Smooth muscle cell (in vitro differentiated cells): Measurements from ENCODE around the gene CD40LG. TPM values are rescaled to one million over a fixed set of nuclear protein-coding genes. Genes with fewer than 3 reads are reported as not detected.

Experiments used
- DNase-seq: peaks from one replicate; lab custom pipeline; 2025; ENCODE audit not compliant: unreplicated experiment; lab: John Stamatoyannopoulos, UW
- H2AFZ ChIP-seq: fragments of 200-600 bp; sonication (generic); 2 replicates; pipeline ENCODE4 v1.6.0; 2016; ENCODE audit warnings: antibody characterized with exemption, low read depth, mild to moderate bottlenecking
- H3F3A ChIP-seq: fragments of 200-600 bp; sonication (generic); 2 replicates; pipeline ENCODE4 v1.6.0; 2017; ENCODE audit warnings: antibody characterized with exemption, low read depth
- H3K27ac ChIP-seq: fragments of 200-600 bp; sonication (generic); 2 replicates; pipeline ENCODE4 v1.5.1; 2016; ENCODE audit warnings: low read depth, mild to moderate bottlenecking
- H3K27me3 ChIP-seq: fragments of 200-600 bp; sonication (generic); 2 replicates; pipeline ENCODE4 v1.6.1; 2016; ENCODE audit warnings: low read depth, mild to moderate bottlenecking
- H3K36me3 ChIP-seq: fragments of 200-600 bp; sonication (generic); 2 replicates; pipeline ENCODE4 v1.5.1; 2016; ENCODE audit warnings: low read depth
- H3K4me1 ChIP-seq: fragments of 200-600 bp; sonication (generic); 2 replicates; pipeline ENCODE4 v1.5.1; 2016; ENCODE audit warnings: low read depth
- H3K4me2 ChIP-seq: fragments of 200-600 bp; sonication (generic); 2 replicates; pipeline ENCODE4 v1.6.0; 2016; ENCODE audit warnings: mild to moderate bottlenecking
- H3K4me3 ChIP-seq: fragments of 200-600 bp; sonication (generic); 2 replicates; pipeline ENCODE4 v1.5.1; 2016; ENCODE audit warnings: mild to moderate bottlenecking
- H3K79me2 ChIP-seq: fragments of 200-600 bp; sonication (generic); 2 replicates; pipeline ENCODE4 v1.6.0; 2016; ENCODE audit warnings: low read depth, mild to moderate bottlenecking
- H3K9ac ChIP-seq: fragments of 200-600 bp; sonication (generic); 2 replicates; pipeline ENCODE4 v1.6.0; 2016; ENCODE audit warnings: low read depth
- H3K9me3 ChIP-seq: fragments of 200-600 bp; sonication (generic); replicated peaks from 2 replicates; pipeline ENCODE4 v1.5.1; 2016; ENCODE audit warnings: low read depth
- H4K20me1 ChIP-seq: fragments of 200-600 bp; sonication (generic); 2 replicates; pipeline ENCODE4 v1.6.0; 2016; ENCODE audit warnings: low read depth
- CTCF ChIP-seq: fragments of 200-600 bp; sonication (generic); IDR thresholded peaks from 2 replicates; pipeline ENCODE4 v1.5.1; 2017; ENCODE audit warnings: borderline replicate concordance, mild to moderate bottlenecking, antibody characterized with exemption; ENCODE audit not compliant: insufficient read depth, poor library complexity, severe bottlenecking
- WGBS: methylation state at CpG from one replicate; pipeline ENCODE4 v1.1.7; 2016; ENCODE audit warnings: low lambda C conversion rate; 5-methylcytosine and 5-hydroxymethylcytosine counted together
- polyA plus RNA-seq: library from polyadenylated mRNA; unstranded; fragments of >200 nt; fragmentation: Nextera tagmentation; extraction: Ambion mirVana; gene quantifications from 2 replicates; pipeline ENCODE4 v1.2.1, GENCODE V29; 2016
- total RNA-seq: library from RNA; depleted of rRNA; stranded (reverse); fragments of >200 nt; gene quantifications from 2 replicates; pipeline ENCODE4 v1.2.3, GENCODE V29; 2014

The CD40LG gene
- total and polyA plus RNA-seq, 2 experiments from 2014 or later: not detected

- no peak overlapping the region for H3K4me2 ChIP-seq
- no peaks in the 10 kb centered on the region for H3K27me3 ChIP-seq
- H3K9ac ChIP-seq: no peak overlapping the region
- no peak overlapping the region for H2AFZ ChIP-seq
- no peaks in the 10 kb centered on the region for H4K20me1 ChIP-seq
- no peaks in the 10 kb centered on the region for H3K4me1 ChIP-seq
- no peaks in the 10 kb centered on the region for H3K36me3 ChIP-seq
- H3K27ac ChIP-seq: no peak overlapping the region
- no peaks in the 10 kb centered on the region for H3F3A ChIP-seq
- no peak for TF ChIP-seq CTCF
- H3K79me2 ChIP-seq: no peaks in the 10 kb centered on the region
- no peak for DNase-seq
- no peak overlapping the region for H3K4me3 ChIP-seq
- H3K9me3 ChIP-seq: no peaks in the 10 kb centered on the region
Measured at GRCh38 chrX:136620780-136621179, 27.2 kb upstream of the CD40LG start.

GRCh38 chrX:136622568-136622967 is 25.4 kb upstream of the CD40LG start:
- WGBS: 94% methylated on average over 4 of the region's 4 CpGs

GRCh38 chrX:136623396-136623795 is 24.6 kb upstream of the CD40LG start:
- no peak overlapping the region for H3K4me3 ChIP-seq

More at GRCh38 chrX:136622568-136622967, 25.4 kb upstream of the CD40LG start:
- no peaks in the 10 kb centered on the region for H3K9me3 ChIP-seq
- H3K79me2 ChIP-seq: no peaks in the 10 kb centered on the region
- no peak for TF ChIP-seq CTCF
- no peak overlapping the region for H3K9ac ChIP-seq
- H4K20me1 ChIP-seq: no peaks in the 10 kb centered on the region
- no peaks in the 10 kb centered on the region for H3K36me3 ChIP-seq
- no peaks in the 10 kb centered on the region for H3K4me1 ChIP-seq
- no peak overlapping the region for H3K4me2 ChIP-seq
- no peak overlapping the region for H3K4me3 ChIP-seq
- no peak overlapping the region for H3K27ac ChIP-seq
- H3K27me3 ChIP-seq: no peaks in the 10 kb centered on the region
- H2AFZ ChIP-seq: no peak overlapping the region
- DNase-seq: no peak
- H3F3A ChIP-seq: no peaks in the 10 kb centered on the region

More at GRCh38 chrX:136623396-136623795, 24.6 kb upstream of the CD40LG start:
- Histone ChIP-seq H3K9me3 (no peaks in the 10 kb centered on the region), H3K36me3 (no peaks in the 10 kb centered on the region), H3K9ac (no peak overlapping the region), H3F3A (no peaks in the 10 kb centered on the region), H4K20me1 (no peaks in the 10 kb centered on the region), H3K4me1 (no peaks in the 10 kb centered on the region), H3K27me3 (no peaks in the 10 kb centered on the region), H3K79me2 (no peaks in the 10 kb centered on the region), H3K4me2 (no peak overlapping the region), H3K27ac (no peak overlapping the region), H2AFZ (no peak overlapping the region)
- no peak for TF ChIP-seq CTCF
- DNase-seq: no peak
- 68% methylated on average over 1 of the region's 1 CpG for WGBS
